Left lung (tissue), 10 donors: ENCODE data around the gene SLC2A10. TPM values are rescaled to one million over a fixed set of nuclear protein-coding genes. Genes with fewer than 3 reads are reported as not detected.

Source experiments
- ATAC-seq: fragments of 200-7000 bp; cut with Tn5 transposase; one replicate; pipeline ENCODE4 v1.9.1; 2020; ENCODE audit warnings: moderate library complexity
- DNase-seq, 4 donors: peaks; one replicate each; pipeline ENCODE4 v3.0.0-alpha.2; 2013 to 2020
- H3K27ac ChIP-seq, 2 donors: fragments of 200-600 bp; sonication (generic) in 1 of 2; one replicate each; pipeline versions ENCODE4 v1.5.0 to v1.8.0; 2020 to 2021
- H3K27me3 ChIP-seq, 2 donors: fragments of 200-600 bp; sonication (generic) in 1 of 2; one replicate each; pipeline versions ENCODE4 v1.5.0 to v1.8.0; 2020 to 2021
- H3K36me3 ChIP-seq, 2 donors: fragments of 200-600 bp; sonication (generic) in 1 of 2; one replicate each; pipeline versions ENCODE4 v1.5.0 to v1.8.0; 2020 to 2021
- H3K4me1 ChIP-seq, 2 donors: fragments of 200-600 bp; one replicate each; pipeline ENCODE4 v1.8.0; 2021
- H3K4me3 ChIP-seq, 2 donors: fragments of 200-600 bp; sonication (generic) in 1 of 2; one replicate each; pipeline versions ENCODE4 v1.5.0 to v1.8.0; 2020 to 2021; ENCODE audit warnings: mild to moderate bottlenecking in 1 of 2
- H3K9me3 ChIP-seq, 2 donors: fragments of 200-600 bp; sonication (generic) in 1 of 2; one replicate each; pipeline versions ENCODE4 v1.5.0 to v1.8.0; 2020 to 2021
- intact Hi-C, 2 donors: fragments of 100-400 bp; cut with DNase I; formaldehyde crosslinking; loops; one replicate each; pipeline versions ENCODE4 v1.11.2 to v1.14.2; 2022
- polyA plus RNA-seq, 6 donors: library from polyadenylated mRNA; unstranded; fragments of 120-200 nt; gene quantifications; one replicate each; pipeline ENCODE4 v1.2.1, GENCODE V29; 2013; ENCODE audit not compliant: insufficient read length in 6 of 6
- total RNA-seq, 2 donors: library from RNA; stranded (reverse); fragmentation: NEBNext Ultra II Directional; extraction: Animal tissue kit (Norgen Biotek cat#: 25700); gene quantifications; one replicate each; pipeline ENCODE4 v1.2.1, GENCODE V29; 2021
- TF ChIP-seq, protein P1 (sequence below), 2 donors: fragments of 200-600 bp; sonication (generic) in 1 of 2; IDR thresholded peaks; one replicate each; pipeline versions ENCODE4 v1.5.0 to v1.8.0; 2021; ENCODE audit warnings: antibody characterized with exemption in 2 of 2
- donor health status: DM: no; HTN: yes; CAD: no.
- donor health status: DM: no; HTN: no; CAD: no.

Gene SLC2A10
- total and polyA plus RNA-seq, 8 donors = 12.9 to 26.1 (median 21.0) TPM

DNA sequence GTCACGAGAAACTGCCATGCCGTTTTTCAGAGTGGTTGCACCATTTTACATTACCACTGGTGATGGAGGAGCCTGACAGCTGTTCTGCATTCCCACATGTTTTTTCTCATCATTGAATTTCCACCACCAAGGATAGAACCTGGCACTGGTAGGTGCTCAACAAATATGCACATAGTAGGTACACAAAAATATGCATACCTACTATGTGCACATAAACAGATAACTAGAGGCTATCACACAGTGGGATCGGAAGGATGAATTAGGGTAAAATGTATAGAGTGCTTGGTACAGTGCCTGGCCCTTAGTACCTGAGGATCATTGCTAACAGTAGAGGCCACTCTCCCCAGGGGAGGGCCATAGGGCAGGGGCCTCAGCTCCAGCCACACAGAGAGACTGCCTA, 47.0 kb downstream of the SLC2A10 start:
- DNase-seq = no peak
- no peak overlapping the region for H3K4me3 ChIP-seq
- H3K27ac ChIP-seq = no peak overlapping the region
- TF ChIP-seq, protein P1, sequence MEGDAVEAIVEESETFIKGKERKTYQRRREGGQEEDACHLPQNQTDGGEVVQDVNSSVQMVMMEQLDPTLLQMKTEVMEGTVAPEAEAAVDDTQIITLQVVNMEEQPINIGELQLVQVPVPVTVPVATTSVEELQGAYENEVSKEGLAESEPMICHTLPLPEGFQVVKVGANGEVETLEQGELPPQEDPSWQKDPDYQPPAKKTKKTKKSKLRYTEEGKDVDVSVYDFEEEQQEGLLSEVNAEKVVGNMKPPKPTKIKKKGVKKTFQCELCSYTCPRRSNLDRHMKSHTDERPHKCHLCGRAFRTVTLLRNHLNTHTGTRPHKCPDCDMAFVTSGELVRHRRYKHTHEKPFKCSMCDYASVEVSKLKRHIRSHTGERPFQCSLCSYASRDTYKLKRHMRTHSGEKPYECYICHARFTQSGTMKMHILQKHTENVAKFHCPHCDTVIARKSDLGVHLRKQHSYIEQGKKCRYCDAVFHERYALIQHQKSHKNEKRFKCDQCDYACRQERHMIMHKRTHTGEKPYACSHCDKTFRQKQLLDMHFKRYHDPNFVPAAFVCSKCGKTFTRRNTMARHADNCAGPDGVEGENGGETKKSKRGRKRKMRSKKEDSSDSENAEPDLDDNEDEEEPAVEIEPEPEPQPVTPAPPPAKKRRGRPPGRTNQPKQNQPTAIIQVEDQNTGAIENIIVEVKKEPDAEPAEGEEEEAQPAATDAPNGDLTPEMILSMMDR (IDR thresholded peaks at IDR 0.05) = no peak
- H3K27me3 ChIP-seq = peaks cover 0 to 41% of the 10 kb centered on the region in 2 donors
- intact Hi-C loops = no loop called here
- H3K4me1 ChIP-seq = no peaks in the 10 kb centered on the region
- H3K9me3 ChIP-seq = no peaks in the 10 kb centered on the region
- no peak for ATAC-seq
- no peaks in the 10 kb centered on the region for H3K36me3 ChIP-seq

DNA sequence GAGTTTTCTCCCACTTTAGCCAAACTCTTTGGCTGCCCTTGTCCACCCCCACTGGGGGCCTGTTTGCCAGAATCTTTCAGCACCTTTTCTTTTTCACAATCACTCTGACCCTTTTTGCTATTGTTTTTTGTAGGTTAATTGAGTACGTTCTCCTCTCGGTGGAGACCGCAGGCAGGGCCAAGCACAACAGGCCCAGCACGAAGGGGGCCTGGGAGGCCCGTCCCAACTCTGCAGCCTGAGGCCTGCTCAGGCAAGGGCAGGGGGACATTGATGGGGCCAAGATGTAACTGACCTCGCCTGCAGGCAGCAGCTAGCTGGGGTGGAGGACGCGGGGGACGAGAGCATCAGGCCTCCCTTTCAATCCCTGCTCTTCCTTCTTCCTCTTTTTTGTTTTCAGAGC, 47.7 kb downstream of the SLC2A10 start:
- Histone ChIP-seq H3K27me3 (peaks cover 0 to 41% of the 10 kb centered on the region in 2 donors), H3K9me3 (no peaks in the 10 kb centered on the region), H3K27ac (no peak overlapping the region), H3K4me1 (no peaks in the 10 kb centered on the region), H3K36me3 (no peaks in the 10 kb centered on the region), H3K4me3 (no peak overlapping the region)
- ATAC-seq (no peak), DNase-seq (no peak)
- intact Hi-C loops = no loop called here
- TF ChIP-seq, protein P1 (IDR thresholded peaks at IDR 0.05) = no peak

DNA sequence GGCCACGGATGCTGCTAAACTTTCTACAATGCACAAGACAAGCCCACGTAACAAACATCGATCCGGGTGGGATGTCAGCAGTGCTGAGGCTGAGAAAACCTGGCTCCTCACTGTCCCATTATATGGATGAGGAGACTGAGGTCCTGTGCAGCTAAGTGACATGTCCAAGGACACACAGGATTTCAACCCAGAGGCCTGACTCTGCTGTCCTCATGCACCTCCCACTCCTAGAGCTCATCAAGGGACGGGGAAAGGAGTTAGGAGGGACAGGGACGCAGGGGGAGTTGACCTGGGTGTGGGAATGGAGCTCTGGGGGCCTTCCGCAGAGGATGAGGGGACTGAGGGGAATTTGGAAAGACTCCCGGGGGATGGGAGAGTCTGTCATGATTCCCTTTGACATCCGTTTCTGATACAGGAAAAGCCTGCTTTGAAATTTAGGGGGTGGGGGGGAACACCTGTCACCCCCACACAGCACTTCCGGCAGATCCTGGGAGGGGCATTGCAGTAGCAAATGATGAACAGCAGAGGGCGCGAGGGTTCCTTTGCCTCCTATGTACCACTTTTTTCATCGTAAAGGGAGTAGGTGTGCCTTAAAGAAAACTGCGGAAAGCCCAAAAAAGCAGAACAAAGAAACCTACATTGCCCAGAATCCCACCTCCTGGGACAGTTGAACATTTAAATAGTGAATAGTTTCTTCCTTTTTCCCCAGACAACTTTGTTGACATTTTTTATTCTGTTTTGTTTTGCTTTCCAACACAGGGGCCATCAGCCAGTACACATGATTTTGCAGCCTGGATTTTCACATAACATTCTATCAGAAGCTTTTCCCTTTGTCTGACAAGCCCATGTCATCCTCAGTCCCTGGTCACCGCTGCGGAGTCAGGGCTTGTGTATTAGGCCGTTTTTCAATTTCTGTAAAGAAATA, 48.6 kb downstream of the SLC2A10 start:
- intact Hi-C loops = no loop called here
- no peaks in the 10 kb centered on the region for H3K9me3 ChIP-seq
- ATAC-seq (peak; percentile 85), DNase-seq (peak in 3 of 4 donors; percentile 36 to 64 (median 46))
- H3K4me3 ChIP-seq = no peak overlapping the region
- H3K27ac ChIP-seq = no peak overlapping the region
- TF ChIP-seq, protein P1 (IDR thresholded peaks at IDR 0.05) = peak; percentile 84 to 96
- no peaks in the 10 kb centered on the region for H3K36me3 ChIP-seq
- H3K4me1 ChIP-seq = no peaks in the 10 kb centered on the region
- H3K27me3 ChIP-seq = peaks cover 0 to 36% of the 10 kb centered on the region in 2 donors

DNA sequence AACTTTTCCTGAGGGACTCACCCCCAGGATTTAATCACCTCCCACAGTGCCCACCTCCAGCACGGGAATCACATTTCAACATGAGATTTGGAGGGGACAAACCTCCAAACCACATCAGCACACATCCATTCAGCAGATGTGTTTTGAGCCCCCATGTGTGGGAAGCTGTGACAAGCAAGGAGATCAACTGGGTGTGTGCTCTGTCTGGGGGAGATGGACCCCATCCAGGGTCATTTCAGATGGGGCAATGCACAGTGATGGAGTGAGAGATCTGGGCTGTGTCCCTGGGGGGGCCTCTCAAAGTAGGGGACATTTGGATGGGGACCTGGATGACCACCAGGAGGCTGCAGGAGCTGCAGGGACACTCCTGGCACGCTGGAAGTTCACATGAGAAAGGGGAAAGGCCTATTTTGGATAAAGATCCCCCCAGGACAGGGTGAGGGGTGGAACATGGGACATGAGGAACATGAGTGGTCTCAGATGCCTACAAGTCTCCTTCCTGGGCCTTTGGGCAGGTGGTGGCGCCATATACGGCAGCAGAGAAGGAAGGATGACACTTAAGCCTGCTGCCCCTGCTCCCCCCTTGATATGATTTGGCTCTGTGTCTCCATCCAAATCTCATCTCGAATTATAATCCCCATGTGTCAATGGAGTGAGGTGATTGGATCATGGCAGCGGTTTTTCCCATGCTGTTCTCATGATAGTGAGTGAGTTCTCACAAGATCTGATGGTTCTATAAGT, 49.6 kb downstream of the SLC2A10 start:
- intact Hi-C loops = no loop called here
- no peaks in the 10 kb centered on the region for H3K36me3 ChIP-seq
- ATAC-seq (no peak), DNase-seq (no peak)
- peaks cover 0 to 32% of the 10 kb centered on the region in 2 donors for H3K27me3 ChIP-seq
- no peak overlapping the region for H3K27ac ChIP-seq
- no peak overlapping the region for H3K4me3 ChIP-seq
- no peaks in the 10 kb centered on the region for H3K9me3 ChIP-seq
- TF ChIP-seq, protein P1 (IDR thresholded peaks at IDR 0.05) = no peak
- H3K4me1 ChIP-seq = no peaks in the 10 kb centered on the region

DNA sequence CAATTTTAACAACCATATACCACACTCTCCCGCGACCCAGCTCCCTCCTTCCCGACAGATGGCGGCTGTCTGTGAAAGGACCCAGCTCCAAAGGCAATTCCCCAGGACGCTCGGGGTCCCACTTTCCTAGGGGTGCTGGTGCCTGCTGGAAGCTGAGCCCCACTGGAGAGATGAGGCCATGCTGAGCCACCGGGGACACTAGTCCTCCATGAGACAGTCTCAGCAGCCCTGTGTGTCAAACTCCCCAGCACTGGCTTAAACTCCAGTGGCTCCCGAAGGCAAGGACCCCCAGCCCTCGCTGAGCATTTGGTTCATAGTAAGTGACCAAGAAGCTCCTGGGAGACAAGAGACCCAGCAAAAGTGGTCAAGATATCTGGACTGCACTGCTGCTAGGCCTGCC, 52.1 kb downstream of the SLC2A10 start:
- H3K4me3 ChIP-seq = no peak overlapping the region
- DNase-seq = no peak
- no peak for ATAC-seq
- intact Hi-C loops = loop anchor here in 1 of 2 donors (10.0 kb wide), 1 partner anchor 393 kb away; no protein-coding TSS in a partner anchor
- H3K27me3 ChIP-seq = peaks cover 0 to 37% of the 10 kb centered on the region in 2 donors
- no peaks in the 10 kb centered on the region for H3K9me3 ChIP-seq
- H3K36me3 ChIP-seq = no peaks in the 10 kb centered on the region
- no peak overlapping the region for H3K27ac ChIP-seq
- TF ChIP-seq, protein P1 (IDR thresholded peaks at IDR 0.05) = no peak
- H3K4me1 ChIP-seq = no peaks in the 10 kb centered on the region
